ENCODE data around the gene PAX7. TPM values are rescaled to one million over a fixed set of nuclear protein-coding genes. Genes with fewer than 3 reads are reported as not detected.
A peak's percentile ranks its signal among the peaks of the same experiment; 100 is the strongest.
"Not testable (repeated sequence)": the region's sequence is repeated elsewhere in the genome, so short reads cannot be mapped to it uniquely, and the experiment has no call there.

Gene PAX7
- 2.1 and 2.3 TPM in 2 replicates for total RNA-seq (2014; rRNA removed; shearing (Covaris generic))

- peak; percentile 18 for DNase-seq (ENCODE audit: low spot score)
Observed at GRCh38 chr1:18630511-18631495, at the start of gene PAX7. PAX7 (plus strand) TSS chr1:18630846; CDS start chr1:18631604, 758 bp downstream.

- peak; percentile 29 for DNase-seq (ENCODE audit: low spot score)
Observed at GRCh38 chr1:18581420-18581880, 49.2 kb upstream of the PAX7 start.

- no peak for DNase-seq (ENCODE audit: low spot score)
Observed at GRCh38 chr1:18582890-18583289, 47.8 kb upstream of the PAX7 start.

GRCh38 chr1:18583326-18583941 is 47.2 kb upstream of the PAX7 start:
- DNase-seq (ENCODE audit: low spot score) = no peak

GRCh38 chr1:18586016-18586415 is 44.6 kb upstream of the PAX7 start:
- not testable (repeated sequence) for DNase-seq (ENCODE audit: low spot score)

GRCh38 chr1:18588093-18588492 is 42.6 kb upstream of the PAX7 start:
- DNase-seq (ENCODE audit: low spot score) = no peak

GRCh38 chr1:18592368-18592767 is 38.3 kb upstream of the PAX7 start:
- no peak for DNase-seq (ENCODE audit: low spot score)

GRCh38 chr1:18597160-18598042 is 33.2 kb upstream of the PAX7 start:
- DNase-seq (ENCODE audit: low spot score) = peak; percentile 37

GRCh38 chr1:18599086-18599485 is 31.6 kb upstream of the PAX7 start:
- no peak for DNase-seq (ENCODE audit: low spot score)

GRCh38 chr1:18599704-18600103 is 30.9 kb upstream of the PAX7 start:
- DNase-seq (ENCODE audit: low spot score) = no peak

- no peak for DNase-seq (ENCODE audit: low spot score)
Observed at GRCh38 chr1:18602533-18603211, 28.0 kb upstream of the PAX7 start.

GRCh38 chr1:18603212-18603852 is 27.3 kb upstream of the PAX7 start:
- no peak for DNase-seq (ENCODE audit: low spot score)

- DNase-seq (ENCODE audit: low spot score) = no peak
Observed at GRCh38 chr1:18606443-18607288, 24.0 kb upstream of the PAX7 start.

- DNase-seq (ENCODE audit: low spot score) = no peak
Observed at GRCh38 chr1:18607289-18607760, 23.3 kb upstream of the PAX7 start.

- DNase-seq (ENCODE audit: low spot score) = no peak
Observed at GRCh38 chr1:18608534-18608933, 22.1 kb upstream of the PAX7 start.

GRCh38 chr1:18611311-18611710 is 19.3 kb upstream of the PAX7 start:
- DNase-seq (ENCODE audit: low spot score) = no peak

GRCh38 chr1:18612073-18612472 is 18.6 kb upstream of the PAX7 start:
- DNase-seq (ENCODE audit: low spot score) = no peak

- DNase-seq (ENCODE audit: low spot score) = no peak
Observed at GRCh38 chr1:18614069-18614735, 16.4 kb upstream of the PAX7 start.

Measured in H4 (cell line).